Posterior cingulate gyrus (tissue), 11 donors: Measurements from ENCODE around the gene LGMN.
"Not testable (repeated sequence)": the region's sequence is repeated elsewhere in the genome, so short reads cannot be mapped to it uniquely, and the experiment has no call there.

Experiments used
- DNase-seq, 10 donors: peaks; one replicate each; pipeline versions ENCODE4 v3.0.0 to v3.0.0-alpha.2; 2020 to 2021; ENCODE audit warnings: mixed read lengths in 3 of 10
- intact Hi-C: fragments of 100-400 bp; cut with DNase I; formaldehyde crosslinking; loops from one replicate; pipeline ENCODE4 v1.15.1; 2023

The LGMN gene

DNA sequence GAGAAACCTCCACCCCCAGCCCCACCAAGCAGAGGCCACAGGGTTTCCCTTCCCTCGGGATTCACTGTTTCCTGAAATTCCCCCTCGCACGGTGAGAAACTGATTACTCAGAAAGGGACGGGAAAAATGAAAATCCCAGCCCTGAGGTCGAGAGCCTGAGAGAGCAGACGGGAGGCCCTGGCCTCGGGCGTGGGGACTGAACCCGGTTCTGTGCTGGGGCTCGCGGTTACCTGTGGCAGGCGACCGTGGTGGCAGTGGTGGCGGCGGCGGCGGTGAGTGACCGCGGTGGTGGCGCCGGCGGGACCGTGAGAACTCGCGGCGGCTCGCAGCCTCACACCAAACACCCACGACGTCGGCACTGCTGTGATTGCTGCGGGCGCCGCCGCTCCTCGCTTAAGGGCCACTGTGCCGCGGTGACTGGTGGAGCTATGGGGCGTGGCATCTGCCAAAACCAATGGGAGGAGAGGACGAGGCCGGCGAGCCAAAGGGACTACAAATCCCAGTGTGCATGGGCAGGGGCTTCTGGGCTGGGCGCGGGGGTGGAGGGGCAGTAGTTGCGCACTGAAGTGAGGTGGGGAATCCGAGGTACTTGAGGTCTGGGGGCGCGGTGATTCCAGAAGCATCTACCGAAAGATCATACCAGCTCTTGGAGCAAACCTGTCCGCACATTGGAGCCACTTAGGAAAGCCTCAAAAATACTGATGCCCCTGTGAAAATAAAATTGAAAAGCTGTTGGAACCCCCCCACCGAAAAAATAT is at the start of gene LGMN:
TSS of gene LGMN (minus strand) at position 369 of the 758 bp plus-strand sequence. CDS start 15,841 bp downstream, outside the sequence.
- peak; percentile 96 to 100 (median 99) for DNase-seq
- intact Hi-C loops = loop anchor here (2.0 to 5.0 kb wide), 2 partner anchors 46 to 61 kb away; partner anchors contain the start of gene GOLGA5

DNA sequence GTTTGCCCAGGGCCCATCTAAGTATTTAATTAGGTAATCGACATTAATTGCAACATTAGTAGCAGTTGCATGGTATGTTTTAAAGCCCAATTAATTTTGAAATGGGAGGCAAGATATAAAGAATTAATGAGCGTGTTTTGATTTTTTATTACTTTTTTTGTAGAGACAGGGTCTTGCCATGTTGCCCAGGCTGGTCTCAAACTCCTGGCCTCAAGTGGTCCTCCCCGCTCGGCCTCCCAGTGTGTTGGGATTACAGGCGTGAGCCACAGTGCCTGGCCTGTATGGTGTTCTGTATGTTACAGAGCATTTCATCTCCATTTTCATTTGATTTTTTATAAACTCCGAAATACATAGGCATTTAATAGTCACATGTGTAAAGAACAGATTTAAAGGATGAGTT is 46.5 kb upstream of the LGMN start:
- DNase-seq = no peak
- intact Hi-C loops = loop anchor here (2.0 to 10.0 kb wide), 2 partner anchors 46 to 670 kb away; partner anchors contain the start of genes CPSF2, LGMN and NDUFB1

DNA sequence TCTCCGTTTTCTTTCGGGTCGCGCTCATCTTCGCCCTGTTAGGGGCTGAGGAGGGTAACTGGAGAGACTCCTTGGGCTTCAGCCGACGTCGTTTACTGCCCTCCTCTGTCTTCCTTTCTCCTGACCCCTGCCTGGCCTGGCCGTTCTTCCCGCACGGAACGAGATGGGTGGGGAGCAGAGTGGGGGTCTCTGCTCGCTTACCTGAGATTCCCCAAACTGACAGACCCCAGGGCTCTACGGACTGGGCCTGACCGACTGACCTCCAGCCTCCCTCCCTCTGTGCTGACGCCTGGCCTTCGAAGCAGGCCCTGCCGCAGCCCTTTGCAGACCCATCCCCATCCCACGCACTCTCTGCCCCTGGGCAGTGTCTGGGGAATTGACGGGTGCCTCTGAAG is 46.1 kb upstream of the LGMN start:
- intact Hi-C loops = loop anchor here (2.0 to 10.0 kb wide), 2 partner anchors 46 to 670 kb away; partner anchors contain the start of genes CPSF2, LGMN and NDUFB1
- peak in 1 of 10 donors; percentile 75 for DNase-seq

DNA sequence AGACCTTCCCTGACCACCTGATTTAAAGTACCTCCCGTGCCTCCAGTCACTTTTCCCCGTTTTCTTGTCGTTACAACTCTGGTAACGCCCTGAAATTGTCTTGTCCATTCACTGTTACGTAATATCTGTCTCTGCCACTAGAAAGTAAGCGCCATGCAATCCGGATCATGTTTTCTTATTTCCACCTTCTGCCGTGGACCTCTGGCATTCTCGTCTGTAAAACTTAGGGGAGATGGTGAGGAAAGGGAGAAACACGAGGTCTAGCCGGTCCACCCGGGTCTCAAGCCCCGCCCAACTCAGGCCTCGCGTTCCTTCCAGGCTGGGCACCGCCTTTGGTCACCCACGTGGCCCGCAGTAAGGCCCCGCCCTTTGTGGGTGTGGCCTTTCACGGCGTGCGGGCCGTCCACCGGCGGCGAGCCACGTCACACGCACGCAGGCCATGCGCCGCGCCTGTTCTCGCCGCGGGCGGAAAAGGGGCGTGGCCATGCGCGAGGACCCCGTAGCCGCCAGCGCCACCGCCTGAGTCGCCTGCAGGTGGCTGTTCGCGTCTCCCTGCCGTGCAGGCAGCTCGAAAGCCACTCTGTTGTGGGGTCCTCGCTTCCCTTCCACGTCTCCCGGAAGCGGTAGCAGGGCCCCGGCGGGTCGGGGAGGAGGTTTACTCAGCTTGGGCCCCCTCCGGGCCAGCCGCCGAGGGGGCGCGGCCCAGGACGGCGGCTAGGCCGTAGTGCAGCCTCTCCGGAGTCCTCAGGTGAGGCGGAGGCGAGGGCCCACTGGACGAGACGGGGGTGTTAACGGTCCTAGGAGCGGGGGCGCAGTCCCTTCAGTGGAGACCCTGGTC is 45.5 kb upstream of the LGMN start, which contains the start of gene GOLGA5:
TSS of gene GOLGA5 (plus strand) at position 597 of the 838 bp plus-strand sequence. CDS start 3,133 bp downstream, outside the sequence.
- intact Hi-C loops = loop anchor here (2.0 to 10.0 kb wide), 2 partner anchors 45 to 669 kb away; partner anchors contain the start of genes CPSF2, LGMN and NDUFB1
- peak; percentile 94 to 100 (median 98) for DNase-seq

DNA sequence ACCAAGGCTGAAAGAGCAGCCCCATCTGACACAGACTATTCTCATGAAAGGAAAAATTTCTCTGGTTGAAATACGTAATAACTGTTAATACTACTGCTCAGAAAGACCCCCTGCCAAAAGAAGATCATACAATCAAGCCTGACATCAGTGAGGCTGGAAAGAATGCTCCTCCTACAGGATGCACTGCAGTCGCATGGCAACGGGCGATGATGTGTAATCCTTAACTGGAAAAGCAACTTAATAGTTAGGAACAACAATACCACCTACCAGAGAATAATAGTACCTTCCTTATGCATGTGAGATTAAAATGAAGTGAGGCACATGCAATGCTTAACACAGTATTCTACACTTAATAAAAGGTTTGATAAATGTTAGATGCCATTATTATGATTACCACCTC is 44.5 kb upstream of the LGMN start:
- intact Hi-C loops = loop anchor here (10.0 kb wide), 1 partner anchor 668 kb away; the partner anchor contains the start of genes CPSF2 and NDUFB1
- no peak for DNase-seq

DNA sequence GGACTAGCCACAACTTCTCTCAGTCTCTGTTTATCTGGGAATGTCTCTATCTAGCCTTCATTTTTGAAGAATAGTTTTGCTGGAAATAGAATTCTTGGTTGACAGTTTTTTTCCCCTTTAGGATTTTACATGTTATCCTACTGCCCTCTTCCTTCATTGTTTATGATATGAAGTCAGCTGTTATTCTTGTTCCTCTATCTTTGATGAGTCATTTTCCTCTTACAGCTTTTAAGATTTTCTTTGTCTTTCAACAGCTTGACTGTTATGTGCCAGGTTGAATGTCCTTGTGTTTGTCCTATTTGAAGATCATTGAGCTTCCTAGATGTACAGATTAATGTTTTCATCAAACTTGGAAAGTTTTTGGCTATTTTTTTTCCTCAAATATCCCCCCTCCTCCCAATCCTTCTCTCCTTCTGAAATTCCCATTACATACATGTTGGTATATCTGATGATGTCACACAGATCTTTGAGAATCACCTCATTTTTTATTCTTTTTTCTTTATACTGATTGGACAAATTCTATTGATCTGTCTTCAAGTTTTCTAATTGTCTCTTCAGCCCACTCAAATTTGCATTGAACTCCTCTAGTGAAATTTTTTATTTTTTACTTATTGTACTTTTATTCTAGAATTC is 41.1 kb upstream of the LGMN start:
- DNase-seq = no peak
- intact Hi-C loops = loop anchor here (10.0 kb wide), 1 partner anchor 665 kb away; the partner anchor contains the start of genes CPSF2 and NDUFB1

DNA sequence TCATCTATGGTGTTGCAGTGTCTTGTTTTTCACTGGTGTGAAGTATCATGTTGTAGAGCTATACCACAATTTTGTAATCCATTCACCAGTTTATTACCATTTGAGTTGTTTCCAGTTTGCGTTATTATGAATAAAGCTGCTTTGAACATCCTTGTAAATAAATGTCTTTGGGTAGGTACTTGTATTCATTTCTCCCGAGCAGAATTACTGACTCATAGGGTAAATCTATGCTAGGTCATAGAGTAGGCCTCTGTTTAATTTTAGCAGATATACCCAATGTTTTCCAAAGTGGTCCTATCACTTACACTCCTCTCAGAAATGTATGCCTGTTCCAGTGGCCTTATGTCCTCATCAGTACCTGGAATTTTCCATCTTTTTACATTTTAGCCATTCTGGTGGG is 39.1 kb upstream of the LGMN start:
- DNase-seq = no peak
- intact Hi-C loops = no loop called here

DNA sequence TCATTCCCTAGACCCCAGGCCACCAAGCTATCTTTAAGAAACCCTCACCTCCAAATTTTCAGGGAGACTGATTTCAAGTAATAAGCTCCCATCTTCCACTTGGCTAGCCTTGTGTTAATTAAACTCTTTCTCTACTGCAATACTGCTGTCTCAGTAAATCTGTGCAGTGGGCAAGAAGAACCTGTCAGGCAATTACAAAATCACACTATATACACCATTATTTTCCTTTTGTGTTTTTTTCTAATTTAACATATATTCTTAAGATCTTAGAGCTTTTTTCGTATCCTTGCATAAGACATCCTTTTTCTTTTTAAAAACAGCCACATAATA is 38.0 kb upstream of the LGMN start:
- intact Hi-C loops = no loop called here
- DNase-seq = no peak

DNA sequence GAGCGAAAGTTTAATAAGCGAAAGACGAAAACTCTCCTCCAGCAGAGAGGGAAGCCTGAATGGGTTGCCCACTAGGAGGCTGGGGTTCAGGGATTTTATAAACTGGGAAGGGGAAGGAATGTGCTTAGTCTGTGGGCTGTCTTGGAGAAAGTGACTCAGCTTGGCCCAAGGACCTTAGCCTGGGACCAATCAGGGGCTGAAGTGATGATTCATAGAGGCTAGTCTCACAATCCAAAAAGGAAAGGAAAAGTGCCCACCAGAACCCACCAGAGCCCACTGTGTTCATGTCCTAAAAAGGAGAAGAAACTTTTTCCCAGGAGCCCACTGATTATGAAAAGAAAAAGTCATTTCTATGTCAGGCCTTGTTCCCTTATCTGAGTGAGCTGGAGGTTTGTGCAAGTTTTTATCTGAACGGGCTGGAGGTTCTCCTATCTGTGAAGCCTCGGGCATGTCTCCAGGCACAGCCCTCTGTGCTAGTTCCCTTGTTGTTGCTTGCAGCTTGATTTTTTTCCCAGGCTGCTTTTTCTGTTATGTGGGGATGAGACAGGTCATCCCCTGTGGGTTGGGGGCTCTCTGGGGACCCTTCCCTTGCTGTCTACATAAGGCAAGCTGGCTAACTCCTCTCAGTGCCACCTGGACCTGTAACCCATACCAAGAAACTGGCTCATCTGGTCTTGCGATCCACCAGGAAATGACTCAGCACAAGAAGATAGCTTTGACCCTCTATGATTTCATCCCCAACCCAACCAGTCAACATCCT is 37.4 kb upstream of the LGMN start:
- intact Hi-C loops = loop anchor here (2.0 kb wide), 1 partner anchor 99 kb away; no protein-coding TSS in a partner anchor
- DNase-seq = no peak

DNA sequence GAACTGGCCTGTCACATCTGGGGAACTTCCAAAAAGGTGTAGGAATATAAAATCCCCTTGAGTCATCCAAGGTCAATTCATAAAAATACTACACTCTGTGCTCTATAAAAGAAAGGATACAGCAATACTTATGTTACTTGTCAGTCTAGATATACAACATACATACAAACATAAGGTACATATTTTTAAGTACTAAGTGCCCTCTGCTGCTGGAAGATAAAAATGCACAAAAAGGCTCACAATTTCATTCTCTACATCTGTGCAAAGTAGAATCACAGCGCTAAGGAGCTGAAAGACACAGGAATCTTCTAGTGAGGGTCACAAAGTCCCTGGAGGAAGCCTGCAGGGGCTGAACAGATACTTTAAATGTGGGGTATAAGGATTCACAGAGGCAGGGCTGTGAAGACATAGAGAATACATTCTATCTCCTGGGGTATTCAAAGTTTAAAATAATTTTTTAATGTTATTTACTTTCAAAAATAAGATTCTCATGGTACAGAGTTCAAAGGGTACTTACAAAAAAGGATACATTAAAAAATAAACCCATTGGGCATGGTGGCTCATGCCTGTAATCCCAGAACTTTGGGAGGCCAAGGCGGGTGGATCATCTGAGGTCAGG is 35.5 kb upstream of the LGMN start:
- intact Hi-C loops = loop anchor here (1.0 to 2.0 kb wide), 2 partner anchors 70 to 97 kb away; no protein-coding TSS in a partner anchor
- DNase-seq = no peak

DNA sequence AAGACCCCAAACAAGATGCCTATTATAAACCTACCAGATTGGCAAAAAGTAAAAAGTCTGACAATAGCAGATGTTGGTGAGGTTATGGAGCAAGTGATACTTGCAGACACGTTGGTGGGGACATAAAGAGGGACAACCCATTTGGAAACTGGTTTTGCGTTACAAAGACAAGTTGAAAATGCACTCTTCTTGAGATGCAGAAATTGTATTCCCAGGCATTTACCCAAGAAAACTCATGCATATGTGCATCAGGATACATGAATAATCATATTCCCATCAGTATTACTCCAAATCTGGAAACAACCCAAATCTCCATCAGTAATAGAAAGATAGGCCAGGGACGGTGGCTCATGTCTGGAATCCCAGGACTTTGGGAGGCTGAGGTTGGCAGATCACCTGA is 32.9 kb upstream of the LGMN start:
- intact Hi-C loops = no loop called here
- DNase-seq = no peak

DNA sequence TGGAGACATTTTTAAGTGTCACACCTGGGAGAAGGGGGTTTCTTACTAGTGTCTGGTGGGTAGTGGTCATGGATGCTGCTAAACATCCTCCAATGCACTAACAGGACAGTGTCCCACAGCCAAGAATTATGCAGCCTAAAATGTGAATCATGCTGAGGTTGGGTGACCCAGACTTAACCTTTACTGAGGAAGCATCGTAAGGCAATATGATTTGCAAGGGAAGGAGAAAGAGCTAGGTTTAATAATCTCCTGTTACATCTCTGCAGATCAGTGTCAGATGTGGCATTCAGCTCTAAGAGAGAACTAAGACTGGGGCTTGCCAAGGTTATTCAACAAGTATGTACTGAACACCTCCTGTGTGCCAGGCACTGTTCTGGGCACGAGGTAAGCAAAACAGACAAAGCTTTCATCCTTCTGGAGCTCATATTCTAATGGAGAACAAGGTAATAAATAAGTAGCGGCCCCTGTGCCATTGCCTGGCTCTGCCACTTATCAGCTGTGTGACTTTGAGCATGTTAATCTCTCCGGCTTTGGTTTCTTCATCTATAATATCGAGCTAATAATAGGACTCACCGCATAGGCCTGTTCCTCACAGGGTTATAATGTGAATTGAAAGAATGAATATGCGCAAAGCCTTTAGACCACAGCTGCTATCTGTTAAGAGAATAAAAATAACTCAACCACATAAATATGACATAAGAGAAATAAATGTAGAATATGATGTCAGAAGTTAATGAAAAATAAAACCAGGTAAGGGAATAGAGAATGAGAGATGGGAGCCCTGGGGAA is 32.2 kb upstream of the LGMN start:
- no peak for DNase-seq

DNA sequence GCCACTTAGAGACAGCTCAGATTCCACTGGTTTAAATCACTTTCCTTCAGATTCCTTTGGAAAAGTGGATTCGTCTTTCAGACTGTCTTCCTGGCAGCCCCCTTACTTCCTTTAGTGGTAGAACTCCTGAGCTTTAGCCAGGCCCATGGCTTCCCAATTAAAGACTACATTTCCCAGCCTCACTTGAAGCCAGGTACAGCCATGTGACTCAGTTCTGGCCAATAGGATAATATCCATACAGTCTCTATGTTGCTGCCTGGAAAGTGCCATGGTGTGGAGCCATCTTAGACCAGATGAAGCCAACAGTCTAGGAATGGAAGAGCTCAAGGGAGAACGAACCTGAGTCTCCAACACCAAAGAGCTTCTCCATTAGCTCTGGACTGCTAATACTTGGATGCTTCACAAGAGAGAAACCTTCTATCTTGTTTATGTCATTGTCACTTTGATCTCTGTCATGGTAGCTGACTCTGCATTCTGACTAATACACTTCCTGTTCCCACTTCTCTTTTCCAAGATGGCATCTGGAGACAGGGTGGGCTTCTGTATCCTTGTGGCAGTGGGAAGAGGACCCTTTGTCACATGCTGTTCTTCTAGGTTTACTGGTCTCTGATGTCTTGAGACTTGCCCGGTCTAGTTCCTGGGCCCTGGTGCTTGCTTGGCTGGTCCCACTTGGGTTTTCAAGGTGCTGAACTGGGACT is 30.6 kb upstream of the LGMN start:
- intact Hi-C loops, DNase-seq: not testable (repeated sequence)

More for the DNA sequence above, 32.2 kb upstream of the LGMN start:
- intact Hi-C loops = no loop called here

DNA sequence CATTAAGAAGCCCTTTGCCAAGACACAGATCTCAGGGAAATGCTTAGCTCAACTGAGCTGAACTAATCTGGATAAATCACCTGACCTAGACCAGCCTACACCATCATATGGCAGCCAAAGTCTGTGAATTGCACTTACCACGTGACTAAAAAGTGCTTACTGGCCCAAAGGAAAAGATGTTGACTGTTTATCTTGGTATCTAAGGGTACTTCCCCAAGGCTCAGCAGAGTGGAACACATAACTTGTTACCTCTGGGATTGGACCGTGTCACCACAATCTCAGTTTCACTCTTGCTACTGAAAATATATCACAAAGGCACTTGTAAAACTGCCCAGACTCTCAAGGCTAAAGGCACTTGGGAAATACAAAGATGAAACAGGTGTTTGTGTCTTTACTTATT is 26.9 kb upstream of the LGMN start:
- intact Hi-C loops, DNase-seq: not testable (repeated sequence)

DNA sequence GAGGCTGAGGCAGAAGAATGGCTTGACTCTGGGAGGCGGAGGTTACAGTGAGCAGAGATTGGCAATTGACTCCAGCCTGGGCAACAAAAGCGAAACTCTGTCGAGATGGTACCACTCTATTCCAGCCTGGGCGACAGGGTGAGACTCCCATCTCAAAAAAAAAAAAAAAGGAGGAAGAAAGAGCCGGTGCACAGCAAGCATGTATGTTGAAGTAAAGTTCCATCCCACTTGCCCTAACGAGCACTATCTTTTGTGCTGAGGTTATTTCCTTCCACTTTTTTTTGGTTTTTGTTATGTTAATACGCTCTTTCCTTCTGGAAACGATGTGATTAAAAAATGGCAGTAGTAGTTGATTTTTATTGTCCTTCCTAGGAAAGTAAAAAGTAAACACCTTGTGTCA is 26.1 kb upstream of the LGMN start:
- intact Hi-C loops = no loop called here
- no peak for DNase-seq

DNA sequence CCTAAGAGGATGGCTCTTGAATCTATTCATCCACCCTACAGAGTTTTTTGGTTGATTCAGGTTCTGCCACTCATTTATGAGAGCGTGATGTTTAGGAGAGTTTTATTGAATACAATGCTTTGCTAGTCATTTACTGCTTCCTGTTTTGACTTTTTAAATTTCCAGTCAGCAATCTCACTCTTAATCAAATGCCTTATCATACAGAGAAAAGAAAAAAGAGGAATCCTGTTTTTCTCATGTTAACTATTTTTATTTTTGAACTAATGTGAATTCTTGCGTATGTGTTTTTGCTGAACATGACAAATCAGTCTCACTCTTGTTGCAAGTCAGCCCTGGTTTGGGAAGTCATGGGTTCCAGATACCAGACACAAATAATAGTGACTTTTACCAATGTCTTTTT is 22.1 kb upstream of the LGMN start:
- intact Hi-C loops = no loop called here
- no peak for DNase-seq

DNA sequence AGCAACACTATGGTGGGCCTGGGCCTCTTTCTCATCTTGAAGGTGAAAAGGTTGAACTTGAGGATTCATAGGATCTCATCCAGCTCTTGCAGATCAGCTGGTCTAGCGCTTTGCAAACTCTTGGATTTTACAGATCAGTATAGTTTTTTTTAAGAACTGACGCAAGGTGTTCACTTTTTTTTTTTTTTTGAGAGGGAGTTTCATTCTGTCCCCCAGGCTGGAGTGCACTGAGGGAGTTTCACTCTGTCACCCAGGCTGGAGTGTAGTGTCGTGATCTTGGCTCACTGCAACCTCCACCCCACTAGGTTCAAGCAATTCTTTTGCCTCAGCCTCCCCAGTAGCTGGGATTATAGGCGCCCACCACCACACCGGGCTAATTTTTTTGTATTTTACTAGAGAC is 20.4 kb upstream of the LGMN start:
- DNase-seq = peak in 1 of 10 donors; percentile 10
- intact Hi-C loops = no loop called here

DNA sequence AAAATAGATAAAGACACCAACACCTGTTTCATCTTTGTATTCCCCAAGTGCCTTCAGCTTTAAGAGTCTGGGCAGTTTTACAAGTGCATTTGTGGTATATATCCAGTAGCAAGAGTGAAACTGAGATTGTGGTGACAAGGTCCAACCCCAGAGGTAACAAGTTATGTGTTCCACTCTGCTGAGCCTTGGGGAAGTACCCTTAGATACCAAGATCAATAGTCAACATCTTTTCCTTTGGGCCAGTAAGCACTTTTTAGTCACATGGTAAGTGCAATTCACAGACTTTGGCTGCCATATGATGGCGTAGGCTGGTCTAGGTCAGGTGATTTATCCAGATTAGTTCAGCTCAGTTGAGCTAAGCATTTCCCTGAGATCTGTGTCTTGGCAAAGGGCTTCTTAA is 19.8 kb upstream of the LGMN start:
- intact Hi-C loops, DNase-seq: not testable (repeated sequence)
